ENCODE measurements around the gene TMEM126B. TPM values are rescaled to one million over a fixed set of nuclear protein-coding genes. Genes with fewer than 3 reads are reported as not detected.

The TMEM126B gene
- total and polyA plus RNA-seq, 2 of the 13 experiments (the other 11 are each of a cell fraction or from before 2014, with no cell fraction given) = 33.6 to 54.8 TPM

DNA sequence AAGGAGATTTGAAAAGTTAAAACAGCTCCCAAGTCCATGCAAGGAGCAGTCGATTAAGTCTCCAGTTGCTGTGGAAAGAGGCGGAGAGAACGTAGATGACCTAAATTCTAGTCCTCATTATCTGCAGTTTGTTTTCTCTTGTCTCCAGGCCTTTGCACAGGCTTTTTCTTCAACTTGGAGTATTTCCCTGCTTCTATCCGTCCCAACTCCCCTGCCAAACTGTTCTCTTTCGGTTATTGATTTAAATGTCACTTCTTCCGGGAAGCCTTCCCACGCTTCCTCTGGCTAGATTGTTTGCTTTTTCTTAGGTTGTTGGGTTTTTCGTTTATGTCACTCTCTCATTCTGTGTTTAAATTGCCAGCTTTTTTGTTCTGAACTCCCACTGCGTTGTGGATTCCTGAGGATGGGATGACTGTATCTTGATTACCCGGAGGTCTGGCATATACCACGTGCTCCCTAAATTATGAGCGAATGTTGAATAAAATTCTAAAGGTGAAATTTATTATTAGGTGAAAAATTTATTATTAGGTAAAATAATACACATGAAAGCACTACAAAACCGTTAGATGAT is 463 bp downstream of the TMEM126B start (continued):
- TF ChIP-seq, protein P1, sequence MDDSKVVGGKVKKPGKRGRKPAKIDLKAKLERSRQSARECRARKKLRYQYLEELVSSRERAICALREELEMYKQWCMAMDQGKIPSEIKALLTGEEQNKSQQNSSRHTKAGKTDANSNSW (CRISPR knock-in tag; IDR thresholded peaks at IDR 0.05; ENCODE audit: borderline replicate concordance) = no peak
- TF ChIP-seq PHF20 (CRISPR knock-in tag; IDR thresholded peaks at IDR 0.05) (peak; percentile 31; the same call in 1 of the 2 replicates), ZMYM3 (CRISPR knock-in tag; IDR thresholded peaks at IDR 0.05) (0 out of 2 replicates have a peak, but pooled peaks have one; percentile 21)

DNA sequence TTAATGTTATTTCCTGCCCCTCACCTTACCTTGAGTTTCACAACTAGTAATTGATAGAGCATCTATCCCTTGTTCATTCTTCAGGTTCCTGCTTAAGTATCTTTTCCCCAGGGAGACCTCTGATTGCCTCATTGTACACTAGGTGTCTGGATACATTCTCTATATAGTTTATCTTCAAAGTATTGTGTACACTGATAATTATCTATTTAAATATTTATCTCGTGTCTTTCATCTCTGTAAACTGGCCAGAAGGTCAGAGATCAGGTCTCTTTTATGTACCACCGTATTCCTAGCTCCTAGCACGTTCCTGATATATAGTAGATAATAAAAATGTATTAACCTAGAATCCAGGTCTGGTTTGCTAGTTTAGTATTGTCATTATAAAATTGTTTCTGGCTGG is 6.4 kb downstream of the TMEM126B start:
- intact Hi-C loops (cut with micrococcal nuclease; ENCODE audit: unreplicated experiment) = no loop called here
- H3K36me3 ChIP-seq (replicated peaks in 1 of 2; ENCODE audit: control insufficient read depth in 1 of 2, insufficient read depth in 2 of 2, low read length in 2 of 2) = peaks cover 5 to 8% of the 10 kb centered on the region in 2 experiments; a peak in 3 of 5 replicates
- WGBS (ENCODE audit: low lambda C conversion rate) = 24% methylated on average over 3 of the region's 3 CpGs
- no peaks in the 10 kb centered on the region for H3K27me3 ChIP-seq (ENCODE audit: control insufficient read depth in 1 of 2, insufficient read depth in 2 of 2, low read length in 2 of 2)
- in situ Hi-C loops (cut with HindIII; ENCODE audit: extremely low pct_ligation_motif_present, low pct_unique_long_range_greater_than_20kb) = loop anchor here (25.0 kb wide), 1 partner anchor 628 kb away; no protein-coding TSS in a partner anchor
- ChIA-PET POLR2A (no interaction called here), CTCF (ENCODE audit: low intra/inter-chr PET ratio, low total read pairs) (no interaction called here)
- no TSS peak for BruUV-seq (replicated peaks)
- no peak overlapping the region for H3K9ac ChIP-seq (ENCODE audit: insufficient read depth, low read depth, low read length)
- H3K4me1 ChIP-seq (ENCODE audit: insufficient read depth, low read length) = peaks cover 30% of the 10 kb centered on the region
- H2AFZ ChIP-seq (ENCODE audit: low read length) = no peak overlapping the region
- DNase-seq (ENCODE audit: low spot score) (peak; percentile 11), FAIRE-seq (no peak), ATAC-seq (peak; percentile 23; the same call in 1 of the 3 replicates)
- H3K4me3 ChIP-seq (replicated peaks in 1 of 3; ENCODE audit: insufficient read depth in 1 of 3, low read depth in 2 of 3, low read length in 3 of 3) = no peak overlapping the region
- H3K27ac ChIP-seq (ENCODE audit: extremely low read length, insufficient read depth, low read length) = no peak overlapping the region
- peaks cover 19% of the 10 kb centered on the region for H3K79me2 ChIP-seq (ENCODE audit: insufficient read depth, low read length)
- H3K9me3 ChIP-seq (ENCODE audit: low read length) = no peaks in the 10 kb centered on the region
- H4K20me1 ChIP-seq (ENCODE audit: insufficient read depth, low read length) = no peaks in the 10 kb centered on the region
- H3K4me2 ChIP-seq (ENCODE audit: low read depth, low read length) = no peak overlapping the region
- TF ChIP-seq, protein P2, sequence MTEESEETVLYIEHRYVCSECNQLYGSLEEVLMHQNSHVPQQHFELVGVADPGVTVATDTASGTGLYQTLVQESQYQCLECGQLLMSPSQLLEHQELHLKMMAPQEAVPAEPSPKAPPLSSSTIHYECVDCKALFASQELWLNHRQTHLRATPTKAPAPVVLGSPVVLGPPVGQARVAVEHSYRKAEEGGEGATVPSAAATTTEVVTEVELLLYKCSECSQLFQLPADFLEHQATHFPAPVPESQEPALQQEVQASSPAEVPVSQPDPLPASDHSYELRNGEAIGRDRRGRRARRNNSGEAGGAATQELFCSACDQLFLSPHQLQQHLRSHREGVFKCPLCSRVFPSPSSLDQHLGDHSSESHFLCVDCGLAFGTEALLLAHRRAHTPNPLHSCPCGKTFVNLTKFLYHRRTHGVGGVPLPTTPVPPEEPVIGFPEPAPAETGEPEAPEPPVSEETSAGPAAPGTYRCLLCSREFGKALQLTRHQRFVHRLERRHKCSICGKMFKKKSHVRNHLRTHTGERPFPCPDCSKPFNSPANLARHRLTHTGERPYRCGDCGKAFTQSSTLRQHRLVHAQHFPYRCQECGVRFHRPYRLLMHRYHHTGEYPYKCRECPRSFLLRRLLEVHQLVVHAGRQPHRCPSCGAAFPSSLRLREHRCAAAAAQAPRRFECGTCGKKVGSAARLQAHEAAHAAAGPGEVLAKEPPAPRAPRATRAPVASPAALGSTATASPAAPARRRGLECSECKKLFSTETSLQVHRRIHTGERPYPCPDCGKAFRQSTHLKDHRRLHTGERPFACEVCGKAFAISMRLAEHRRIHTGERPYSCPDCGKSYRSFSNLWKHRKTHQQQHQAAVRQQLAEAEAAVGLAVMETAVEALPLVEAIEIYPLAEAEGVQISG (CRISPR knock-in tag; IDR thresholded peaks at IDR 0.05) = no peak
- TF ChIP-seq SOX6 (IDR thresholded peaks at IDR 0.05) (no peak), SOX6 (CRISPR knock-in tag; IDR thresholded peaks at IDR 0.05) (0 out of 2 replicates have a peak, but pooled peaks have one; percentile 17), ZNF101 (CRISPR knock-in tag; IDR thresholded peaks at IDR 0.05; ENCODE audit: borderline replicate concordance, low read depth) (no peak), MYNN (CRISPR knock-in tag; IDR thresholded peaks at IDR 0.05; ENCODE audit: low read depth) (no peak), ZSCAN30 (CRISPR knock-in tag; IDR thresholded peaks at IDR 0.05) (no peak), ZNF562 (CRISPR knock-in tag; IDR thresholded peaks at IDR 0.05; ENCODE audit: borderline replicate concordance) (no peak), XRCC5 (optimal IDR thresholded peaks at IDR 0.05; ENCODE audit: low read length) (no peak), ZEB1 (IDR thresholded peaks at IDR 0.05; ENCODE audit: insufficient replicate concordance, low read depth) (no peak), ONECUT2 (CRISPR knock-in tag; IDR thresholded peaks at IDR 0.05) (no peak), SP1 (IDR thresholded peaks at IDR 0.05) (no peak), SP1 (CRISPR knock-in tag; IDR thresholded peaks at IDR 0.05) (no peak)
- TF ChIP-seq, protein P3, sequence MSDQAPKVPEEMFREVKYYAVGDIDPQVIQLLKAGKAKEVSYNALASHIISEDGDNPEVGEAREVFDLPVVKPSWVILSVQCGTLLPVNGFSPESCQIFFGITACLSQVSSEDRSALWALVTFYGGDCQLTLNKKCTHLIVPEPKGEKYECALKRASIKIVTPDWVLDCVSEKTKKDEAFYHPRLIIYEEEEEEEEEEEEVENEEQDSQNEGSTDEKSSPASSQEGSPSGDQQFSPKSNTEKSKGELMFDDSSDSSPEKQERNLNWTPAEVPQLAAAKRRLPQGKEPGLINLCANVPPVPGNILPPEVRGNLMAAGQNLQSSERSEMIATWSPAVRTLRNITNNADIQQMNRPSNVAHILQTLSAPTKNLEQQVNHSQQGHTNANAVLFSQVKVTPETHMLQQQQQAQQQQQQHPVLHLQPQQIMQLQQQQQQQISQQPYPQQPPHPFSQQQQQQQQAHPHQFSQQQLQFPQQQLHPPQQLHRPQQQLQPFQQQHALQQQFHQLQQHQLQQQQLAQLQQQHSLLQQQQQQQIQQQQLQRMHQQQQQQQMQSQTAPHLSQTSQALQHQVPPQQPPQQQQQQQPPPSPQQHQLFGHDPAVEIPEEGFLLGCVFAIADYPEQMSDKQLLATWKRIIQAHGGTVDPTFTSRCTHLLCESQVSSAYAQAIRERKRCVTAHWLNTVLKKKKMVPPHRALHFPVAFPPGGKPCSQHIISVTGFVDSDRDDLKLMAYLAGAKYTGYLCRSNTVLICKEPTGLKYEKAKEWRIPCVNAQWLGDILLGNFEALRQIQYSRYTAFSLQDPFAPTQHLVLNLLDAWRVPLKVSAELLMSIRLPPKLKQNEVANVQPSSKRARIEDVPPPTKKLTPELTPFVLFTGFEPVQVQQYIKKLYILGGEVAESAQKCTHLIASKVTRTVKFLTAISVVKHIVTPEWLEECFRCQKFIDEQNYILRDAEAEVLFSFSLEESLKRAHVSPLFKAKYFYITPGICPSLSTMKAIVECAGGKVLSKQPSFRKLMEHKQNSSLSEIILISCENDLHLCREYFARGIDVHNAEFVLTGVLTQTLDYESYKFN (CRISPR knock-in tag; conservative IDR thresholded peaks at IDR 0.05) = 0 out of 2 replicates have a peak, but pooled peaks have one; percentile 18
- TF ChIP-seq, protein P4, sequence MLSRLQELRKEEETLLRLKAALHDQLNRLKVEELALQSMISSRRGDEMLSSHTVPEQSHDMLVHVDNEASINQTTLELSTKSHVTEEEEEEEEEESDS (CRISPR knock-in tag; IDR thresholded peaks at IDR 0.05; ENCODE audit: borderline replicate concordance) = no peak
